B cell (primary cell): Measurements from ENCODE around the gene TMEM145. TPM values are rescaled to one million over a fixed set of nuclear protein-coding genes. Genes with fewer than 3 reads are reported as not detected.

Experiments used
- ATAC-seq: fragments of 200-7000 bp; cut with Tn5 transposase; one replicate; pipeline ENCODE4 v1.10.0; 2021; ENCODE audit warnings: low read depth, mild to moderate bottlenecking, moderate number of reproducible peaks, moderate library complexity
- CTCF ChIA-PET: fragments of 350-600 bp; sonication (Branson Sonifier 250); formaldehyde crosslinking; loops from one replicate; lab custom pipeline; 2021; ENCODE audit warnings: antibody characterized with exemption, inconsistent platforms; lab: Charles Lee
- POLR2A ChIA-PET: fragments of 350-600 bp; sonication (Branson Sonifier 250); formaldehyde crosslinking; loops from one replicate; lab custom pipeline; 2021; ENCODE audit warnings: antibody characterized with exemption; lab: Charles Lee
- DNase-seq: peaks from one replicate; pipeline ENCODE4 v3.0.0; 2013
- H2AFZ ChIP-seq: 2 replicates; pipeline ENCODE4 v1.6.1; 2012; ENCODE audit warnings: mild to moderate bottlenecking, low read depth, low read length; ENCODE audit not compliant: insufficient read depth, poor library complexity, severe bottlenecking
- H3K27ac ChIP-seq, 2 donors: 1 replicate in 1 of 2; 2 replicates in 1 of 2; pipeline ENCODE4 v1.5.1; 2012 to 2013; ENCODE audit warnings: low read length in 2 of 2, mild to moderate bottlenecking in 2 of 2, moderate library complexity in 1 of 2
- H3K27me3 ChIP-seq, 4 experiments: fragments of 200-600 bp in 1 of 4; sonication (generic) in 1 of 4; replicated peaks in 1 of 4; 1 replicate in 2 of 4; 2 replicates in 2 of 4; pipeline versions ENCODE4 v1.6.1 to v1.7.0; 2013 to 2016; ENCODE audit warnings: low read length in 3 of 4, mild to moderate bottlenecking in 2 of 4, mixed read lengths in 1 of 4, moderate library complexity in 1 of 4; ENCODE audit not compliant: insufficient read depth in 4 of 4, control insufficient read depth in 3 of 4; ENCODE audit errors: control extremely low read depth in 1 of 4
- H3K36me3 ChIP-seq, 2 experiments: replicated peaks in 1 of 2; 1 replicate in 1 of 2; 2 replicates in 1 of 2; pipeline versions ENCODE4 v1.6.1 to v1.7.1; 2013; ENCODE audit warnings: low read length in 1 of 2; ENCODE audit not compliant: insufficient read depth in 2 of 2, control insufficient read depth in 1 of 2; ENCODE audit errors: control extremely low read depth in 1 of 2, extremely low read depth in 1 of 2
- H3K4me1 ChIP-seq, 2 donors: fragments of 200-600 bp in 1 of 2; sonication (generic) in 1 of 2; 1 replicate in 1 of 2; 2 replicates in 1 of 2; pipeline versions ENCODE4 v1.5.1 to v1.6.1; 2013 to 2017; ENCODE audit warnings: low read length in 2 of 2; ENCODE audit not compliant: control insufficient read depth in 2 of 2, insufficient read depth in 2 of 2
- H3K4me2 ChIP-seq: replicated peaks from 2 replicates; pipeline ENCODE3; 2012; ENCODE audit warnings: mild to moderate bottlenecking, low read depth, low read length; ENCODE audit not compliant: poor library complexity, severe bottlenecking
- H3K4me3 ChIP-seq, 5 experiments: fragments of 200-600 bp in 1 of 5; sonication (generic) in 1 of 5; 1 replicate in 3 of 5; 2 replicates in 2 of 5; pipeline versions ENCODE4 v1.5.1 to v1.7.0; 2011 to 2016; ENCODE audit warnings: low read length in 4 of 5, mild to moderate bottlenecking in 4 of 5, low read depth in 2 of 5, control low read depth in 1 of 5, moderate library complexity in 1 of 5; ENCODE audit not compliant: insufficient read depth in 1 of 5; ENCODE audit errors: control extremely low read depth in 1 of 5, extremely low read depth in 1 of 5
- H3K79me2 ChIP-seq: fragments of 200-600 bp; sonication (generic); one replicate; pipeline ENCODE4 v1.6.0; 2016; ENCODE audit warnings: low read length; ENCODE audit not compliant: control insufficient read depth, insufficient read depth
- H3K9ac ChIP-seq: fragments of 200-600 bp; sonication (generic); 2 replicates; pipeline ENCODE4 v1.6.1; 2017; ENCODE audit warnings: mild to moderate bottlenecking, low read length, moderate library complexity
- H3K9me3 ChIP-seq, 3 donors: one replicate each; pipeline versions ENCODE4 v1.6.1 to v1.7.1; 2013; ENCODE audit warnings: low read length in 2 of 3; ENCODE audit not compliant: control insufficient read depth in 2 of 3, insufficient read depth in 1 of 3; ENCODE audit errors: control extremely low read depth in 1 of 3
- H4K20me1 ChIP-seq: 2 replicates; pipeline ENCODE4 v1.6.0; 2012; ENCODE audit warnings: mild to moderate bottlenecking, low read length; ENCODE audit not compliant: insufficient read depth, control insufficient read depth, poor library complexity, severe bottlenecking
- H3K27ac Mint-ChIP-seq: one replicate; pipeline ENCODE4 v1.8.0; 2021; ENCODE audit warnings: mixed read lengths
- H3K27me3 Mint-ChIP-seq: one replicate; pipeline ENCODE4 v1.8.0; 2021; ENCODE audit warnings: mixed read lengths
- H3K4me1 Mint-ChIP-seq: one replicate; pipeline ENCODE4 v1.8.0; 2021; ENCODE audit warnings: mixed read lengths
- H3K4me3 Mint-ChIP-seq: one replicate; pipeline ENCODE4 v1.8.0; 2021; ENCODE audit warnings: mixed read lengths
- H3K9me3 Mint-ChIP-seq: one replicate; pipeline ENCODE4 v1.8.0; 2022; ENCODE audit warnings: mixed read lengths; ENCODE audit not compliant: insufficient read depth
- EZH2 ChIP-seq: IDR thresholded peaks from 2 replicates; pipeline ENCODE4 v1.6.1; 2012; ENCODE audit warnings: borderline replicate concordance, low read depth, mild to moderate bottlenecking, moderate library complexity, low read length; ENCODE audit not compliant: insufficient read depth, poor library complexity, severe bottlenecking
- WGBS: methylation state at CpG from one replicate; pipeline ENCODE4 v1.1.5; 2013; ENCODE audit warnings: missing lambda C conversion rate; ENCODE audit not compliant: insufficient coverage; 5-methylcytosine and 5-hydroxymethylcytosine counted together
- intact Hi-C: fragments of 100-400 bp; cut with micrococcal nuclease; formaldehyde crosslinking; loops from one replicate; pipeline ENCODE4 v1.10.0; 2022
- polyA plus RNA-seq: library from polyadenylated mRNA; depleted of rRNA; stranded (reverse); fragments of >200 nt; gene quantifications from 2 replicates; pipeline ENCODE4 v1.2.3, GENCODE V29; 2012
- total RNA-seq, 2 donors: library from RNA; stranded (reverse); fragments of 120-200 nt in 1 of 2; gene quantifications; 1 replicate in 1 of 2; 2 replicates in 1 of 2; pipeline versions ENCODE4 v1.2.3 to v1.2.4, GENCODE V29; 2013 to 2022
- TF ChIP-seq, protein P1 (sequence below): fragments of 200-600 bp; IDR thresholded peaks from one replicate; pipeline ENCODE4 v1.8.0; 2022; ENCODE audit warnings: antibody characterized with exemption, mild to moderate bottlenecking

Gene TMEM145
- total and polyA plus RNA-seq, 2 donors (not counting 1 experiment from before 2014, with no cell fraction given): not detected

DNA sequence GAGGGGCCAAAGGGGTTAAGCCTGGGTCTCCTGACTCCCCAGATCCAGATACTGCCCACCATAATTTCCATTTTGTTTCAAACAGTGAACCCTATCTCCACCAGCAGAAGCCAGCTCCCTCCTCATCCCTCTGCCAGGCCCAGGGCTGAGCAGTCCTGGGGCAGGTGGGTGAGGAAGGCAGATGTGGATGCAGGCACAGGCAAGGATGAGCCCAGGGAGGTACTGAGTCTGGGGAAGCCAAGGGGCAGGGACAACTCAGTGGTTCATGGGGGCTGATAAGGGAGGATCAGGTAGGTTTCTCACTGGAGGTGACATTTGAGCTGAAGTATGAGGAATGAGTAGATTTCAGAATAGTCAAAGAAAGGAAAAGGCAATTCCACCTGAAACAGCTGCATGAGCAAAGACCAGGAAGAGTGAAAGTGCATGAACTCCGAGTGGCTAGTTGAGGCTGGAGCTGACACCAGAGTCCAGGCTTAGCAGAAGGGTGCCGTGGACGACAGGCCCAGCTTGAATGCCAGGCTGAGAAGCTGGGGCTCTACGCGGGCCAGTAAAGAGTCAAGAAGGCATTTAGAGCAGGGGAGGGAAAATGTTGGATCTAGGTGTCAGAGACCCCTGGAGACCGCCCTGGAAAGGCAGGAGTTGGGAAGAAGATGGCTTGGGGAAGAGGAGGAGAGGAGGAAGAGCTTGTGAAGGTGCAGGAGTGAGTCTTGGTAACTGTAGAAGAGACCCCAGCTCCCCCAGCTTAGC lies 33.8 kb upstream of the TMEM145 start:
- H3K36me3 ChIP-seq: peaks cover 0 to 7% of the 10 kb centered on the region in 2 experiments
- Mint-ChIP-seq H3K9me3 (no peaks in the 10 kb centered on the region), H3K27me3 (no peaks in the 10 kb centered on the region), H3K4me3 (peak overlapping the region; percentile 90), H3K4me1 (peaks cover 35% of the 10 kb centered on the region), H3K27ac (peak overlapping the region; percentile 96)
- no peaks in the 10 kb centered on the region for H3K9me3 ChIP-seq
- ChIA-PET POLR2A (interaction anchor here (0.5 to 5.5 kb wide), 8 partner anchors 9 to 150 kb away, joined by 3 to 23 read pairs (median 4); partner anchors contain the start of genes CIC, GSK3A and POU2F2), CTCF (interaction anchor here (0.7 to 4.8 kb wide), 32 partner anchors 8 to 180 kb away, joined by 3 to 89 read pairs (median 4); partner anchors contain the start of genes CIC, ERF, GSK3A and POU2F2)
- H3K27ac ChIP-seq: peak overlapping the region; percentile 71 to 77
- peak overlapping the region in 4 of 5 experiments; percentile 71 to 90 (median 81) for H3K4me3 ChIP-seq
- peak overlapping the region; percentile 63 for H2AFZ ChIP-seq
- no peaks in the 10 kb centered on the region for H3K27me3 ChIP-seq
- H3K4me2 ChIP-seq: peak overlapping the region; percentile 96
- no peak for TF ChIP-seq EZH2
- TF ChIP-seq, protein P1, sequence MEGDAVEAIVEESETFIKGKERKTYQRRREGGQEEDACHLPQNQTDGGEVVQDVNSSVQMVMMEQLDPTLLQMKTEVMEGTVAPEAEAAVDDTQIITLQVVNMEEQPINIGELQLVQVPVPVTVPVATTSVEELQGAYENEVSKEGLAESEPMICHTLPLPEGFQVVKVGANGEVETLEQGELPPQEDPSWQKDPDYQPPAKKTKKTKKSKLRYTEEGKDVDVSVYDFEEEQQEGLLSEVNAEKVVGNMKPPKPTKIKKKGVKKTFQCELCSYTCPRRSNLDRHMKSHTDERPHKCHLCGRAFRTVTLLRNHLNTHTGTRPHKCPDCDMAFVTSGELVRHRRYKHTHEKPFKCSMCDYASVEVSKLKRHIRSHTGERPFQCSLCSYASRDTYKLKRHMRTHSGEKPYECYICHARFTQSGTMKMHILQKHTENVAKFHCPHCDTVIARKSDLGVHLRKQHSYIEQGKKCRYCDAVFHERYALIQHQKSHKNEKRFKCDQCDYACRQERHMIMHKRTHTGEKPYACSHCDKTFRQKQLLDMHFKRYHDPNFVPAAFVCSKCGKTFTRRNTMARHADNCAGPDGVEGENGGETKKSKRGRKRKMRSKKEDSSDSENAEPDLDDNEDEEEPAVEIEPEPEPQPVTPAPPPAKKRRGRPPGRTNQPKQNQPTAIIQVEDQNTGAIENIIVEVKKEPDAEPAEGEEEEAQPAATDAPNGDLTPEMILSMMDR: no peak
- peaks cover 7% of the 10 kb centered on the region for H4K20me1 ChIP-seq
- H3K9ac ChIP-seq: peak overlapping the region; percentile 86
- peaks cover 51% of the 10 kb centered on the region for H3K79me2 ChIP-seq
- DNase-seq (no peak), ATAC-seq (no peak)
- WGBS: 9% methylated on average over 6 of the region's 6 CpGs
- H3K4me1 ChIP-seq: peaks cover 35 to 47% of the 10 kb centered on the region in 2 donors
- intact Hi-C loops: loop anchor here (1.0 kb wide), 1 partner anchor 171 kb away; no protein-coding TSS in a partner anchor
